ENCODE data around the gene MUC13. TPM values are rescaled to one million over a fixed set of nuclear protein-coding genes. Genes with fewer than 3 reads are reported as not detected.

MUC13 gene
- total RNA-seq, 4 donors from 2014 or later, result not detected

DNA sequence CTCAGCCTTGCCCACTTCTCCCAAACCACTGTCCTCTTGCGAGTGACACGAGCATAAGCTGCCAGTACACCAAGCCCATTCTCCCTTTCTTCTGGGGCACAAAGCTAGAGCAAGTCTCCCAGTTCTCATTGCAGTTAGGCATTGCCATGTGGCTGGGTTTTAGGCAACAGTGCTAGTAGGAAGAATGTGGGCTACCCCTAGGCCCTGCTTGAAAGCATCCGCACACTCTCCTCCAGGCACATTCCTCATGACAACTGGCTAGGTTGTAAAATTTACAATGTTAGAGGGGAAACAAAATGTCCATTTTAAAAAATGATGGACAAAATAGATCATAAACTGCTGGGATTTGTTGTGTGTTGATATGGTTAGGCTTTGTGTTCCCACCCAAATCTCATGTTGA, 67.0 kb downstream of the MUC13 start:
- WGBS, 2 donors, result 96 to 98% methylated on average over 3 of the region's 3 CpGs
- intact Hi-C loops (cut with DNase I; ENCODE audit: low total_unique reads), result no loop called here
- DNase-seq (ENCODE audit: low spot score in 2 of 2), result peak in 1 of 2 donors; percentile 9
- TF ChIP-seq, protein P1, sequence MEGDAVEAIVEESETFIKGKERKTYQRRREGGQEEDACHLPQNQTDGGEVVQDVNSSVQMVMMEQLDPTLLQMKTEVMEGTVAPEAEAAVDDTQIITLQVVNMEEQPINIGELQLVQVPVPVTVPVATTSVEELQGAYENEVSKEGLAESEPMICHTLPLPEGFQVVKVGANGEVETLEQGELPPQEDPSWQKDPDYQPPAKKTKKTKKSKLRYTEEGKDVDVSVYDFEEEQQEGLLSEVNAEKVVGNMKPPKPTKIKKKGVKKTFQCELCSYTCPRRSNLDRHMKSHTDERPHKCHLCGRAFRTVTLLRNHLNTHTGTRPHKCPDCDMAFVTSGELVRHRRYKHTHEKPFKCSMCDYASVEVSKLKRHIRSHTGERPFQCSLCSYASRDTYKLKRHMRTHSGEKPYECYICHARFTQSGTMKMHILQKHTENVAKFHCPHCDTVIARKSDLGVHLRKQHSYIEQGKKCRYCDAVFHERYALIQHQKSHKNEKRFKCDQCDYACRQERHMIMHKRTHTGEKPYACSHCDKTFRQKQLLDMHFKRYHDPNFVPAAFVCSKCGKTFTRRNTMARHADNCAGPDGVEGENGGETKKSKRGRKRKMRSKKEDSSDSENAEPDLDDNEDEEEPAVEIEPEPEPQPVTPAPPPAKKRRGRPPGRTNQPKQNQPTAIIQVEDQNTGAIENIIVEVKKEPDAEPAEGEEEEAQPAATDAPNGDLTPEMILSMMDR (IDR thresholded peaks at IDR 0.05), result no peak
- no peak for TF ChIP-seq POLR2A (IDR thresholded peaks at IDR 0.05)
- no peak overlapping the region for H3K4me3 ChIP-seq (ENCODE audit: low read depth, poor library complexity, severe bottlenecking)

DNA sequence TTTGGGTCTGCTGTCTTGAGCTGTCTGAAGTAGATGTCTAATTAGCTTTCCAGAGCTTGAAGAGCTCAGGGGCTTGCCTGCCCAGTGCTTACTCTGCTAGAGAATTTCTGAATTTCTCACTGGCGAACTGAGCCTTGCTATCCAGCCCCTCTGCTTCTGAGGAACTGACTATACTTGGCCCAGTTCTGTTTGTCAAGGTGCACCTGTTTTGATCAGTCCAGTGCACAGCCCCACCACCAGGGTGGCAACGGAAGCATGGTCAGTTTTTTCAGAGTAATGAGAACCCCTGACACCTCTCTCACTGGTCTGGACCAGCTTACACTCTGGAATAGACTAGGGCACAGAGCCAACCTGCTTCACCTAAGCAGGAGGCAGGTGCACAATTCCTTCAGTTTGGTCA, 72.5 kb downstream of the MUC13 start:
- TF ChIP-seq POLR2A (IDR thresholded peaks at IDR 0.05), result no peak
- TF ChIP-seq, protein P1 (IDR thresholded peaks at IDR 0.05), result no peak
- peak in 1 of 2 donors; percentile 60 for DNase-seq (ENCODE audit: low spot score in 2 of 2)
- intact Hi-C loops (cut with DNase I; ENCODE audit: low total_unique reads), result no loop called here
- no peak overlapping the region for H3K4me3 ChIP-seq (ENCODE audit: low read depth, poor library complexity, severe bottlenecking)
- WGBS, 2 donors, result 78 to 92% methylated on average over 2 of the region's 2 CpGs

DNA sequence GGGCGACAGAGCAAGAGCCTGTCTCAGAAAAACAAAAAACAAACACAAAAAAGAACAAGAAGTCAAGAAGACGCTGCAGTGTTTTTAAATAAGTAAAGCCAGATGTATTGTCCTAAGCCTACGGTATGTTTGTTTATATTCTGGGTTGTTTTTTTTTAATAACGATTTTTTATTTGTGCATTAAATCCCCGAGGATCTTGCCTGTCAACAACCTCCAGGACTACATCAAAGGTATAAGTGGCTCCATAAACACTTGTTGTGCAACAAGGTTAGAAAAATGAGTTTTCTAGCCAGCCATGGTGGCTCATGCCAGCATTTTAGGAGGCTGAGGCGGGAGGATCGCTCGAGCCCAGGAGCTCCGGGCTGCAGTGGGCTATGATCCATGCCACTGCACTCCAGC, 73.5 kb downstream of the MUC13 start:
- peak in 1 of 2 donors; percentile 80 for DNase-seq (ENCODE audit: low spot score in 2 of 2)
- no peak for TF ChIP-seq POLR2A (IDR thresholded peaks at IDR 0.05)
- TF ChIP-seq, protein P1 (IDR thresholded peaks at IDR 0.05), result no peak
- WGBS, 2 donors, result 57 to 72% methylated on average over 9 of the region's 9 CpGs
- no peak overlapping the region for H3K4me3 ChIP-seq (ENCODE audit: low read depth, poor library complexity, severe bottlenecking)
- intact Hi-C loops (cut with DNase I; ENCODE audit: low total_unique reads), result no loop called here

DNA sequence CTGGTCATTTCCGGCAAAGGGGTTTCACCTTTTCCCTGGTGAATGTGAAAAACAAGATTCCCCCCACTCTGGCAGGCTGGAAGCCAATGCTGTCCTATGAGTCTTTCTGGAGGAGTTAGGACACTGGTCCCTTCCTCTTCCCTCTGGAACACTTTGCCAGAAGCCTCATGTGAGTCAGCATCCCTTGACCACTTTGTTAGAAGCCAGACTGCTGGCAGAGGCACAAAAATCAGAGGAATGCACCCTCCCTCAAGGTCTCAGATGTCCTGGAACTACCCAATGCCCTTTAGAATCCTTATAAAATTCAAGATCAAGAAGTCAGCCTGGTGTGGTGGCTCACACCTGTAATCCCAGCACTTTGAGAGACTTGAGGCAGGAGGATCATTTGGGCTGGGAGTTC, 74.0 kb downstream of the MUC13 start:
- H3K4me3 ChIP-seq (ENCODE audit: low read depth, poor library complexity, severe bottlenecking), result no peak overlapping the region
- intact Hi-C loops (cut with DNase I; ENCODE audit: low total_unique reads), result no loop called here
- peak; percentile 83 to 94 for DNase-seq (ENCODE audit: low spot score in 2 of 2)
- WGBS, 2 donors, result 50 to 67% methylated on average over 1 of the region's 1 CpG
- no peak for TF ChIP-seq POLR2A (IDR thresholded peaks at IDR 0.05)
- TF ChIP-seq, protein P1 (IDR thresholded peaks at IDR 0.05), result no peak

DNA sequence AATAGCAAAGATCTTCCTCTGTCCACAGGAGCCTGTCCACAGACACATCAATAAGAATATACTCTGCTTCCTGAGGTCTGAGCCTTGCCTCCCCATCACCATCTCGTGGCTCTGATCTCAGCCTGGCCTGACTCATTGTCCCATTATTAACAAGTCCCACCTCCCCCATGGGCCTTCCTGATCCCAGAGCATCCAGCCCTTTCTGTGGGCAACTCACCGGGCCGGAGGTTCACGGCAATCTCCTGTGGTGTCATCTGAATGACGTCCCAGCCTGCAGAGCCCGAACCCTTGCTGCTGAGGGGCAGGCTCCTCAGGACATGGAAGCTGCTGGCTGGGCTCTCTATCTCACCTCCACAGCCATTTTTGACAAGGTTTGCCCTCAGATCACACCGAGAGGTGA, 75.5 kb downstream of the MUC13 start:
- peak in 1 of 2 donors; percentile 82 for DNase-seq (ENCODE audit: low spot score in 2 of 2)
- no peak for TF ChIP-seq POLR2A (IDR thresholded peaks at IDR 0.05)
- TF ChIP-seq, protein P1 (IDR thresholded peaks at IDR 0.05), result no peak
- H3K4me3 ChIP-seq (ENCODE audit: low read depth, poor library complexity, severe bottlenecking), result no peak overlapping the region
- WGBS, 2 donors, result 72 to 73% methylated on average over 7 of the region's 7 CpGs
- intact Hi-C loops (cut with DNase I; ENCODE audit: low total_unique reads), result no loop called here

DNA sequence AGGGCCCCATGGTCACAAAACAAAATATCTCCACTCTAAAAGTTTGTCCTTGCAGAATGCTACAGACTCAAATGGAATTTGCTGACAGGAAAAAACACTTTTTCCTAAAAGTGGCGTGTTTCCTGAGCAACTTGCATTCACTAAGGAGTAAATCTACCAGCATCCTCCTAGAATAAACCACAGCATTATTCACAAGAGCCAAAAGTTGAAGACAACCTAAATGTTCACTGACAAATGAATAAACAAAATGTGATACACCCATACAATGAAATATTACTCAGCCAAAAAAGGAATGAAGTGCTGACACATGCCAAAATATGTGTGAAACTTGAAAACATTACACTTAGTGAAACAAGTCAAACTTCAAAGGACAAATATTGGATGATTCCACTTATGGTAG, 76.3 kb downstream of the MUC13 start:
- TF ChIP-seq POLR2A (IDR thresholded peaks at IDR 0.05), result no peak
- TF ChIP-seq, protein P1 (IDR thresholded peaks at IDR 0.05), result no peak
- DNase-seq (ENCODE audit: low spot score in 2 of 2), result no peak
- WGBS, 2 donors, result 59 to 61% methylated on average over 1 of the region's 1 CpG
- intact Hi-C loops (cut with DNase I; ENCODE audit: low total_unique reads), result no loop called here
- no peak overlapping the region for H3K4me3 ChIP-seq (ENCODE audit: low read depth, poor library complexity, severe bottlenecking)

Measured in lower leg skin (tissue), 4 donors.